GM21526 (cell line): ENCODE measurements around the gene USP46.

ENCODE experiments used
- ATAC-seq: cut with Tn5 transposase; IDR thresholded peaks from one replicate; pipeline ENCODE4 v1.9.1; 2021; ENCODE audit warnings: moderate library complexity; ENCODE audit not compliant: unreplicated experiment, low FRiP score

USP46 gene

DNA sequence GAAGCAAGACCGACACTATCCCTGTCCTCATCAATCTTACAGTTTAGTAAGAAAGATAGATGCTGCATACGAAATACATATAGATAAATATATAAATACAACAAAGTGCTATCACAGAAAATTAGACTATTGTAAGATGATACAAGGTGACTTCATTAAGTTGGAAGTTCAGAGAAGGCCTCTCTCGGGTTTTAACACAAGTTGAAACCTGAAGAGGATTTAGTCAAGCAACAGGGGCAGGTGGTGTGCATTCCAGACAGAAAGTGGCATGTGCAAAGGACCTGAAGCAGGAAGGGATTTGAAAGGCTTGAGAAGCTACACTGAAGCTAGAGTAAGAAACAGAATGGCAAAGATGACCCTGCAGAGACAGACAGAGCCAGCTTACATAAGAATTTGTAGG is 36.5 kb downstream of the USP46 start:
- ATAC-seq: no peak

DNA sequence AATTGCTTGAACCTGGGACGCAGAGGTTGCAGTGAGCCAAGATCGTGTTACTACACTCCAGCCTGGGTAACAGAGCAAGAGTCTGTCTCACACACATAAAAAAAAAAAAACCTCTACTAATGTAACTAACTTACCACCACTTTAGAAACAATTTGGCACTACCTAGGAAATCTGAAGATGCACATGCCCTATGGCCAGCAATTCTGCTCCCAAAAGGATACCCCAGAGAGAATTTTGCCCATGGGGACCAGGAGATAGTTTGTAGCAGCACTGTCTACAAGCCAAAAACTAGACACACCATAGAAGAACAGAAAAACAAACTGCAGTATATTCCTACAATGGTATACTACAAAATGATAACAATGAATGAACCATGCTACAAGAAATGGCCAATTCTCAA is 37.5 kb downstream of the USP46 start:
- ATAC-seq: no peak

DNA sequence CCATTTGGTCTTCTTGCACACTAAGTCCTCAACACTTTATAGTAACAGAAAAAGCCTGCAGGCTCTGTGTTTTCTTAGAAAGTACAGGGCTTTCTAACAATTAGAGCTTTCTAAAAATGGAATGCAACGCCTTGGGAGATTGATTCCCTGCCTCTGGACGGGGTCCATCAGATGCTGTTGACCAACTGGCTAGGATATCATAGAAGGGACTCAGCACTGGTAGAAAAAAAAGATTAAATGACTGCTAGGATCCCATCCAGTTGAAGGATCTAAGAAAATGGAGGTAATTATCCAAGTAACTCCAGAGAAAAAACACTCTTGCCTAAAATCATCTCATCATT is 39.5 kb downstream of the USP46 start:
- no peak for ATAC-seq

- no peak for ATAC-seq
Observed at GRCh38 chr4:52618795-52619590, 40.1 kb downstream of the USP46 start.

DNA sequence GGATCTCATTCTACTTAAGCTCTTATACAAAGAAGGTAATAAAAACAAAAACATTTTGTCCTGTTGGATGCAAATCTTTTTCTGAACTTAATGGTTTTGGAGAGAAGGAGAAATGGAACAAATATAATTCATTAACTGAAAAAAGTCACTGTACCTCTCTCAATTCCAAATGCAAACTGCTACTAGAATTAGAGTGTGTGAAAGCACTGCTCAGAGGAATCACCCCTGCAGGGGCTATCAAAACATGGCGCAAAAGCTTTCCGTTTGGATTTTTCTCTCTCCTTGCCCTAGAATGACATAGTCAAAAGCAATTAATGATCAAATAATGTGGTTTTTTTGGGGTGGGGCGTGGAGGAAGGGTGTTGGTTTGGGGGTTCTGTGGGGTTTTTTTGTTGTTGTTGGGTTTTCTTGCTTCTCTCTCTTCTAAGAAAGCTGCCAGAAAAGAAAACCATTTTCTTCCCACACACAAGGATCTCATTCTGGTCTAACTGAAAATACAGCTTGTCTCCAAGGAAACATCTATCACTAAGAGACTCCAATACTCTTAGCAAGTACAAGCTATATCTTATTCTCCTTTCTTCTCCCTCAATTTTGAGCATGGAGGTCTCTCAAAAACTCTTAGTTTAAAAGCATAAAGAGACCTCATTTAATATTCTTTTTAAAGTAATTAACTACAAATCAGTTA is 41.6 kb downstream of the USP46 start:
- ATAC-seq: no peak

DNA sequence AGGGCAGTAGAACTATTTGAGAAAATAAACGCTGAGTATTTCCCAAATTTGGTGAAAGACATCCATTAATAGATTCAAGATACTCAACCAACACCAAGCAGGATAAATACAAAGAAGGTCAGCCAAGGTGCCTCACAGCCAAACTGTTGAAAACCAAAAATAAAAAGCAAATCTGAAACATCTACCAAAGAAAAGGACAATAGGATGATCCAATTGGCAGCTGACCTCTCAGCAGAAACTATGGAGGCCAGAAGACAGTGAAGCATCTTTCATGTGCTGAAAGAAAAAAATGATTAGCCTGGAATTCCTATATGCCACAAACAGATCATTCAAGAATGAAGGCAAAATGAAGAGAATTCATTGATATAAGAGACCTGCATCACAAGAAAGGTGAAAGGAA is 44.9 kb downstream of the USP46 start:
- no peak for ATAC-seq

DNA sequence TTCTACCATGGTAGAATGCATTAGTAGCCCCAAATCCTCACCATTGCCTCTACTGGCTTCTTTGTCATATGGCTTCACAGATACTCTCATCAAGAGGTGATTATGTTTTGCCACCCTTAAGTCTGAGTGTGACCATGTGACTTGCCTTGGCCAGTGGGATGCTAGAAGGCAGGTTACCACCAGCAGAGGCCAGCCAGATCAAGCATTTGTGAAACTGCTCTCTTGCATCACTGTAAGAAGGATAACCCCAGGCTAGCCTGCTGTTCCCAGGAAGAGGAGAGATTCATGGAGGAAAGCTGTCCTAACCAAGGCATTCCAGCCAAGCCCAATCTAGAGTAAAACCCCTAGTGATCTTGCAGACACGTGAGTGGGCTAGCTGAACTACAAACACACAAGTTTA is 46.8 kb downstream of the USP46 start:
- ATAC-seq: no peak

DNA sequence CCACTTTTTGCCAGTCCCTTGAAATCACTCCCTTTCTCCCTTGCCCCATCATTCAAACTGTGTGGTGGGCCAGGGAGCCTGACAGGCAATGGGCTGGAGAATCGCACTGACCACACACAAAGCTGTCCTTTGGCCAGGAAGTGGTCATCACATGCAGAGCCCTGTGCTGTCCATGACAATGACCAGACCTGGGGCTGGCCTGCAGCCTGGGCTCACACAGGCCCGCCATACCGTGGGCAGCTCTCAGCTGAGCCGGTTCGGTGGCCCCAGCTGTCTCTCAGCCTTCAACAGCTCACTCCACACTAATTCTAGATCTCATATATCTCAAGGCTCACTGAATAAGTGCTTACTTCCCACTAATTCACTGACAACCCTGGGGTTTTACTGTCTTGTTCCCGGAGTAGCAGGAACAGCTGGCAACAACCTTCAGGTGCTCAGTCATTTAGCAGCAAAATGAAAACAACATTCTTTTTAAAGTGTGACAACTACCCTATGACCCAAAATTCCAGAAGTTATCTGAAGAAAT is 48.0 kb downstream of the USP46 start:
- no peak for ATAC-seq

DNA sequence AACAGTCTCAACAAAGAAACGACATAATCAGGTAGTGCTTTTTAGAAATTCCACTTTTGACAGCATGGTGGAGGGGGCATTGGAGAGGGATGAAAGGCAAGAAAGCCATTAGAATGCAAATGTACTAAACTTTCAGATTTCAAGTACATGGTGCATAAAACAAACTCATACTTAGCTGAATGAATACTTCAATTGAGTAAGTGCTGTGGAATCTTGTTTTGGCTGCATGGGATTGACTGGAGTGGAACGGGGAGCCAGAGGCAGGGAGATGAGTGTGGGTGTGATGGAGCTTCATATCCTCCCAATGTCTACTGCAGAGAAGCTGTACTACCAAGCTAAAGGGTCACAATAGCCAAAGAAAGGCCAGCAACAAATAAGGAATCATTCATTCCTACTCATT is 52.4 kb downstream of the USP46 start:
- ATAC-seq: no peak

DNA sequence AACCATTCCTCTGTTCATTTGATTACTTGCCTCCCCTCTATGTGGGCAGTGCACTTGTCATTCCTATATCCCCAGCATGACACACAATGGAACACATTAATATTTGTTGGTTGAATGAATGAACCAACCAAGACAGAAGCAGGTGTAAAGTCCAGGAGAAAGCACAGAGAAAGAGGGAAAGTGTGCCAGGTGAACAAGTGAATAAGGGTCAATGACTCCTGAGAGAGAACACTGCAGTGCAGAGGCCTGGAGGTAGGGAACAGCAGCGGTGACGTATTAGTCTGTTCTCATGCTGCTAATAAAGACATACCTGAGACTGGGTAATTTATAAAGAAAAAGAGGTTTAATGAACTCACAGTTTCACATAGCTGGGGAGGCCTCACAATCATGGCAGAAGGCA is 53.1 kb downstream of the USP46 start:
- no peak for ATAC-seq

DNA sequence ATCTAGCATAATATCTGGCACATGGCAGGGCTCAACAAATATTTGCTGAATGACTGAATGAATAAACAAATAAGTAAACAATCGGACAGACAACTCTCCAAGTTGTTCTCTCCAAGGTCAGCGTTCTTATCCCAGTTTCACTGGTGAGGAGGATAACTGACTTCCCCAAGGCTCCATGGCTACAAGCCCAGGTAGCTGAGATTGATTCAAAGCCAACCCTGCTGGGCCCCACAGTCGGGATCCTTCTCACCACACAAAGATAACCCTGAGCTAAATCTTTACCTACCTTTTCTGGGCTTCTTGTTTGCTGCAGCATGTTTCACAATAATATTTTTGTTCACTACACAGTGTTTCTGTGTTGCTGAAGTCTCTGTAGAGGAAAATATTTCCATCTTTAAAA is 54.9 kb downstream of the USP46 start:
- no peak for ATAC-seq

DNA sequence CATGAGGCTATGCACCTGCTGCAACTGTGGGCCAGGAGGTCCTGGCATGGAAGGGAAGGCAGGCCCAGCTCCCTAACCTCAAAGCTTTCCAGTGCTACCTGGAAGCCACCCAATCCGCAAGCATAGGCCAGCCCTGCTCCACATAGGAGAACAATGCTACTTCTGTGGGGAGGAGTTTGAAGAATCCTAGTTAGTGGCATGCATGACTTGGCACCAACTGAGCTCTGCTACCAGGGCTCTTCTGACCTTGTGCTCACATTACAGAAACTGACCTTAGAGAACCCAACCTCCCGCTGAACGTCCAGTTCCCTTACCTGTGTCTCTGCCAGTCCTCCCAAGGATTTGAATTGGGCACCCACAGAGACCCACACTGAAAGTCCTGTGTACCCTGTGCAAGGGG is 58.8 kb downstream of the USP46 start:
- no peak for ATAC-seq

DNA sequence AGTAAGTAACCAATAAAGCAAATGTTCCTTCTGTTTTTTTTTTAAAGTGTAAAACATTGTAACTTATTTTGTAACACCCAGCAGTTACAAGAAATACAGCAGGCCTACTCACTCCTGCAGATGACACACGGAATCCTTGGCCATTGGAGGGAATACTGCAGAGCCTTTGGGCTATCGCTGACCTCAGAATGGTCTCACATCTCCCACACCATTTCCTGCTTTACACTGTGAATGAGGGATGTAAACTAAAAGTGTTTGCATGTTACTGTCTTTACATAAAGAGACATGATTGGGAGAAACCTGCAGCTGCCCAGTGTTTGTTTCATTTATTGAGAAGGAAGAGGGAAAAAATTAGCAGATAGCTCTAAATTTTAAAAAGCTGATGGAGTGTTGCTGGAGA is 64.1 kb downstream of the USP46 start:
- ATAC-seq: no peak

- ATAC-seq: no peak
Observed at GRCh38 chr4:52592287-52592686, 66.8 kb downstream of the USP46 start.

DNA sequence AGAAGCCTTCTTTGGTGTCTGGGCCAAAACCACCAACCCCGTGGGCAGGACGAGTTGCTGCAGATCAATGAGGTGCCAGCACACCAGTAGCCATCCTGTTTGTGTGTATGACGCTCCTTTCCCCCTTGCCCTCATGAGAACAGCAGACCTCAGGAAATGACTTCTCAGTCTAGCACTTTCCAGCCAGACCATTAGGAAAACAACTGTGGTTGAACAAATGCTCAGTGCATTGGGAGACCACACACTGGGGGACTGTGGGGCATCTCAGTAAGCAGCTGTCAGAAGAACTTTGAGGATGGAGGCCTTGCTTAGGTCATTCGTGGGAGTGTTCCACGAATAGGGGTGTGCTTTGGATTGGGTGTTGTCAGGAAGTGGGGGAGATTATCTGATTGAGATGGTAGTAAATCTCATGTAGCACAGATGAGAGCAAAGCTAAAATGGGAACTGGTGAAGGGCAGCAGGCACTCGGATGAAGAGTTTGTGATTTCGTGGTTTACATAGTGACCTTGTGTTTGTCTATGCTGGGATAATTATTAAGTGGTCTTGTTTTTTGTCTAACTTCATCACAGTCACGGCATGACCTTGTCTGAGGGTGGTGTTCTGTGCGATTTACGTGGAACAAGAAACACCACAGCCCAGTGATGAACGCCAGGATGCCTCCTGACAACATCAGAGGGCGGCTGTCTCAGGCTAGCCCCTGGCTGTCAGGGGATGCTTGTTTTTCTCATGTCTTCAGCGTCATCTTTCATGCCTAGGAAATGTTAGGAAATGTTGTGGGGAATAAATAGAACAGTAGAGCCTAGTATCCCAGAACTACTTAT is 70.1 kb downstream of the USP46 start:
- ATAC-seq: no peak

DNA sequence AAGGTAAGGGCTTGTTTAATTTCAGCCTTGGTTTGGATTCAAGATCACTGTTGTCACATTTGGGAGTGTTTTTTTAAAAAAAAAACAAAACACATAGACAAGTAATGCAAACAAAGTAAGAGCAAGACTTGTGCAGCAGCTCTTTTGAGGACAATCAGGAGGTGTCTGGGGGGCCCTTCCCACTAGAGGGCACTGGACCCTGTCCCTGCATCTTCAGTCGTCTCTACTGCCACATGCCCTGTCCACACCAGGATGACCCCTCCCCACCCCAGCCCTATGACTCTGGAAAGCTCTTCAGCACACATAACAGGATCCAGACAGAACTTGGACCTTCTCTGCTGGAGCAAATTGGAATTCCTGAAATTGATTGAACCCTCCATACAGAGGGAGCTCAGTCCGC is 71.0 kb downstream of the USP46 start:
- ATAC-seq: no peak

- ATAC-seq: no peak
Observed at GRCh38 chr4:52586069-52586468, 73.0 kb downstream of the USP46 start.

- no peak for ATAC-seq
Observed at GRCh38 chr4:52585379-52585778, 73.7 kb downstream of the USP46 start.

GRCh38 chr4:52579602-52580272 is 79.4 kb downstream of the USP46 start:
- ATAC-seq: no peak

DNA sequence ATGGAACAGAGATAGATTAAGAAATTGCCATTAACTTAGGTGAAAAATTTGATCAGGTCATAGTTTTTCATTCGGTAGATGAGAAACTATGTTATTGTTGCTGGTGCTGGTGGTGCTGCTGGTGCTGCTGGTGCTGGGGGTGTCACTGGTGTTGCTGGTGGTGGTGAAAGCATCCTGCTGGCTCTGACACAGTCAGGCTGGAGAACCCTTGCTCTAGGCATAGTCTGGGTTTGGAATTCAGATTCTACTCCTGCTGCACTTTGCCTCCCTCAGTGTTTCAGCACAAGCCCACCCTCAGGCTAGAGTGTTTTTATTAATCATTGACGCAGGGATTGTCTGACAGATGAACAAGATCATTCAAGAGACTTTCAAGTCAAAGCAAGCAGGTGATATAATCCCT is 80.2 kb downstream of the USP46 start:
- no peak for ATAC-seq

GRCh38 chr4:52577624-52577962 is 81.5 kb downstream of the USP46 start:
- ATAC-seq: no peak
